ENCODE results near the gene ADSS1.

- no peak for TF ChIP-seq CTCF (IDR thresholded peaks at IDR 0.05)
- TF ChIP-seq POLR2A (IDR thresholded peaks at IDR 0.05) = no peak
Measured at GRCh38 chr14:104698688-104699425, 25.2 kb upstream of the ADSS1 start.

Data from esophagus squamous epithelium (tissue), 4 donors.